K562 (cell line): ENCODE measurements around the gene GAB4. TPM values are rescaled to one million over a fixed set of nuclear protein-coding genes. Genes with fewer than 3 reads are reported as not detected.
"Not testable (repeated sequence)": the region's sequence is repeated elsewhere in the genome, so short reads cannot be mapped to it uniquely, and the experiment has no call there.

Source experiments
- ATAC-seq: fragments of 200-7000 bp; cut with Tn5 transposase; 3 replicates; pipeline ENCODE4 v1.9.1; 2020; ENCODE audit warnings: moderate library complexity
- BruUV-seq: library from RNA; stranded (reverse); fragments of 400-500 nt; replicated peaks from 2 replicates; lab custom pipeline; 2021; lab: Mats Ljungman, UMichigan
- CTCF ChIA-PET: fragments of 300-600 bp; formaldehyde crosslinking; extraction: SDS; loops from one replicate; lab custom pipeline; 2021; ENCODE audit warnings: low intra/inter-chr PET ratio; lab: Yijun Ruan, JAX
- POLR2A ChIA-PET: fragments of 300-600, 350-650 bp; sonication (Branson Sonifier 250); formaldehyde crosslinking; extraction: SDS; loops from one replicate; lab custom pipeline; 2021; ENCODE audit warnings: antibody characterized with exemption, inconsistent platforms; lab: Yijun Ruan, JAX
- DNase-seq, 4 experiments: peaks; one replicate each; pipeline versions ENCODE4 v3.0.0 to v3.0.0-alpha.2; 2011 to 2018; ENCODE audit warnings: low spot score in 3 of 4, mixed read lengths in 3 of 4; ENCODE audit errors: extremely low read depth in 1 of 4
- FAIRE-seq: peaks from 2 replicates; lab custom pipeline; 2011; peaks lifted over from hg19 to GRCh38; lab: Jason Lieb, UNC
- H2AFZ ChIP-seq: 2 replicates; pipeline ENCODE4 v1.6.0; 2011; ENCODE audit warnings: low read depth, low read length, control low read depth, inconsistent platforms
- H3K27ac ChIP-seq: fragments of 200-600 bp; 3 replicates; pipeline ENCODE4 v1.8.0; 2011; ENCODE audit warnings: low read depth, mild to moderate bottlenecking, control low read depth, inconsistent platforms, low read length, moderate library complexity, mixed read lengths; ENCODE audit errors: extremely low read depth
- H3K27me3 ChIP-seq, 2 experiments: fragments of 300-600 bp in 1 of 2; 2 replicates in 1 of 2; 3 replicates in 1 of 2; pipeline versions ENCODE4 v1.6.0 to v1.8.0; 2011; ENCODE audit warnings: inconsistent platforms in 2 of 2, low read length in 2 of 2, mild to moderate bottlenecking in 1 of 2, mixed read lengths in 1 of 2, moderate library complexity in 1 of 2; ENCODE audit not compliant: control insufficient read depth in 2 of 2, insufficient read depth in 2 of 2
- H3K36me3 ChIP-seq: fragments of 300-600 bp; 3 replicates; pipeline ENCODE4 v1.8.0; 2011; ENCODE audit warnings: mild to moderate bottlenecking, low read length, inconsistent platforms; ENCODE audit not compliant: control insufficient read depth, insufficient read depth
- H3K4me1 ChIP-seq, 2 experiments: fragments of 200-600 bp in 1 of 2; replicated peaks in 1 of 2; 2 replicates in 1 of 2; 3 replicates in 1 of 2; pipeline versions ENCODE4 v1.5.1 to v1.8.0; 2011; ENCODE audit warnings: inconsistent platforms in 2 of 2, low read length in 2 of 2, mild to moderate bottlenecking in 1 of 2, mixed read lengths in 1 of 2, moderate library complexity in 1 of 2; ENCODE audit not compliant: control insufficient read depth in 2 of 2, insufficient read depth in 2 of 2
- H3K4me2 ChIP-seq: 2 replicates; pipeline ENCODE4 v1.6.1; 2011; ENCODE audit warnings: low read length, control low read depth, inconsistent platforms, mixed read lengths; ENCODE audit not compliant: insufficient read depth
- H3K4me3 ChIP-seq: fragments of 200-600 bp; sonication (generic), shearing (Covaris generic); 2 replicates; pipeline ENCODE4 v1.5.1; 2016; ENCODE audit warnings: control low read depth, inconsistent platforms
- H3K79me2 ChIP-seq: fragments of 200-600 bp; 3 replicates; pipeline ENCODE4 v1.8.0; 2011; ENCODE audit warnings: low read length, inconsistent platforms; ENCODE audit not compliant: control insufficient read depth, insufficient read depth
- H3K9ac ChIP-seq, 2 experiments: 2 replicates each; pipeline versions ENCODE4 v1.6.0 to v1.6.1; 2011; ENCODE audit warnings: low read depth in 2 of 2, low read length in 2 of 2, control low read depth in 1 of 2, inconsistent platforms in 1 of 2, mild to moderate bottlenecking in 1 of 2, mixed read lengths in 1 of 2; ENCODE audit not compliant: insufficient read depth in 1 of 2
- H3K9me1 ChIP-seq: one replicate; pipeline ENCODE4 v1.6.0; 2011; ENCODE audit warnings: inconsistent platforms, mild to moderate bottlenecking, low read length, moderate library complexity; ENCODE audit not compliant: control insufficient read depth, insufficient read depth
- H3K9me3 ChIP-seq: replicated peaks from 2 replicates; pipeline ENCODE4 v1.5.1; 2011; ENCODE audit warnings: low read depth, low read length, inconsistent platforms; ENCODE audit not compliant: control insufficient read depth, insufficient read depth
- H4K20me1 ChIP-seq: replicated peaks from 2 replicates; pipeline ENCODE4 v1.6.1; 2011; ENCODE audit warnings: low read length, inconsistent platforms, mixed read lengths; ENCODE audit not compliant: control insufficient read depth, insufficient read depth
- CTBP1 ChIP-seq: fragments of 450-650 bp; IDR thresholded peaks from 2 replicates; pipeline ENCODE4 v1.6.1; 2016; ENCODE audit warnings: borderline replicate concordance
- EP400 ChIP-seq: fragments of 450-650 bp; IDR thresholded peaks from 2 replicates; pipeline ENCODE4 v1.6.1; 2017; ENCODE audit warnings: antibody characterized with exemption, mild to moderate bottlenecking, moderate library complexity
- FOXA3 ChIP-seq, 2 experiments: fragments of 450-650 bp in 1 of 2; sonication (generic) in 1 of 2; formaldehyde crosslinking; IDR thresholded peaks in 1 of 2; conservative IDR thresholded peaks in 1 of 2; 2 replicates each; pipeline versions ENCODE4 v1.4.0 to v1.8.0; 2020 to 2022; ENCODE audit warnings: mild to moderate bottlenecking in 2 of 2, missing genetic modification reagents in 1 of 2
- YY1 ChIP-seq, 3 experiments: IDR thresholded peaks; 2 replicates each; pipeline ENCODE4 v1.6.1; 2011; ENCODE audit warnings: low read length in 2 of 3, mild to moderate bottlenecking in 2 of 3, moderate library complexity in 2 of 3, borderline replicate concordance in 1 of 3, control low read depth in 1 of 3, low read depth in 1 of 3; ENCODE audit not compliant: insufficient read depth in 3 of 3, insufficient replicate concordance in 2 of 3, control insufficient read depth in 1 of 3, insufficient read length in 1 of 3; ENCODE audit errors: extremely low read depth in 1 of 3
- WGBS: fragments of 100-300 bp; shearing (Covaris generic); methylation state at CpG from one replicate; pipeline ENCODE4 v1.1.6; 2016; ENCODE audit warnings: low coverage, mixed read lengths; ENCODE audit not compliant: insufficient coverage; ENCODE audit errors: missing lambda C conversion rate; 5-methylcytosine and 5-hydroxymethylcytosine counted together
- in situ Hi-C: fragments of 300-500 bp; cut with MboI; formaldehyde crosslinking; loops from 4 replicates; pipeline ENCODE4 v1.15.0; 2018; ENCODE audit warnings: inconsistent platforms, mixed read lengths
- intact Hi-C: fragments of 100-400 bp; cut with micrococcal nuclease; formaldehyde crosslinking; loops from 2 replicates; pipeline ENCODE4 v1.14.2; 2022
- polyA plus RNA-seq, 8 experiments: library from polyadenylated mRNA; depleted of rRNA in 4 of 8; stranded (reverse) in 5 of 8; unstranded in 3 of 8; fragments of >200 nt; fragmentation: Nextera tagmentation in 2 of 8; fragmentation: Illumina TruSeq in 1 of 8; extraction: Ambion mirVana in 2 of 8; extraction: Trizol in 1 of 8; gene quantifications; 2 replicates each; pipeline versions ENCODE4 v1.2.1 to v1.2.3, GENCODE V29; 2011 to 2014; ENCODE audit warnings: inconsistent platforms in 1 of 8, missing spikeins in 1 of 8
- total RNA-seq, 7 experiments: library from RNA; depleted of rRNA in 6 of 7; stranded (reverse); fragments of >200 nt in 6 of 7; fragmentation: Illumina TruSeq in 2 of 7; extraction: Trizol in 2 of 7; gene quantifications; 2 replicates each; pipeline versions ENCODE4 v1.2.1 to v1.2.3, GENCODE V29; 2011 to 2021; ENCODE audit warnings: low replicate concordance in 1 of 7
- TF ChIP-seq, protein P1 (sequence below): fragments of 450-650 bp; IDR thresholded peaks from 2 replicates; pipeline ENCODE4 v1.6.1; 2016; ENCODE audit warnings: mild to moderate bottlenecking, moderate library complexity
- TF ChIP-seq, protein P2 (sequence below): sonication (generic); IDR thresholded peaks from 2 replicates; pipeline ENCODE4 v1.6.1; 2016

The GAB4 gene
- total and polyA plus RNA-seq, 9 of the 15 experiments (the other 6 are each of a cell fraction or from before 2014, with no cell fraction given) = 0.04 to 0.11 (median 0.04) TPM; not detected in 6

DNA sequence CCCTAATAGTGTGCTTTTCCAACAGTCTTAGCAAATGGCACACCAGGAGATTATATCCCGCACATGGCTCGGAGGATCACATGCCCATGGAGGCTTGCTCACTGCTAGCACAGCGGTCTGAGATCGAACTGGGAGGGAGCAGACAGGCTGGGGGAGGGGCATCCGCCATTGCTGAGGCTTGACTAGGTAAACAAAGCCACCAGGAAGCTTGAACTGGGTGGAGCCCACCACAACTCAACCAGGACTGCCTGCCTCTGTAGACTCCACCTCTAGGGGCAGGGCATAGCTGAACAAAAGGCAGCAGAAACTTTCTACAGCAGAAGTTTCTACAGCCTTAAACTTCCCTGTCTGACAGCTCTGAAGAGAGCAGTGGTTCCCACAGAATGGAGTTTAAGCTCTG is 16.4 kb upstream of the GAB4 start:
- H3K9me3 ChIP-seq, H3K79me2 ChIP-seq, intact Hi-C loops, POLR2A ChIA-PET, H3K27me3 ChIP-seq, CTCF ChIA-PET, H4K20me1 ChIP-seq, FAIRE-seq, H3K27ac ChIP-seq, H3K9me1 ChIP-seq, H3K36me3 ChIP-seq, H3K4me3 ChIP-seq, H3K4me1 ChIP-seq, BruUV-seq, in situ Hi-C loops, H3K9ac ChIP-seq: not testable (repeated sequence)
- peak; percentile 78 for ATAC-seq
- WGBS = 3% methylated on average over 5 of the region's 5 CpGs
- H3K4me2 ChIP-seq = peak overlapping the region; percentile 52
- peak overlapping the region; percentile 77; the same call in 1 of the 2 replicates for H2AFZ ChIP-seq
- DNase-seq = peak in 1 of 4 experiments; percentile 26
- TF ChIP-seq EP400 = 0 out of 2 replicates have a peak, but pooled peaks have one; percentile 27
- peak in 2 of 3 experiments; percentile 10 to 70 for TF ChIP-seq YY1 (IDR thresholded peaks at IDR 0.05; ENCODE audit: borderline replicate concordance in 1 of 3, control insufficient read depth in 1 of 3, extremely low read depth in 1 of 3, insufficient read depth in 3 of 3, insufficient read length in 1 of 3, insufficient replicate concordance in 2 of 3, low read depth in 1 of 3, low read length in 2 of 3)
- TF ChIP-seq, protein P1, sequence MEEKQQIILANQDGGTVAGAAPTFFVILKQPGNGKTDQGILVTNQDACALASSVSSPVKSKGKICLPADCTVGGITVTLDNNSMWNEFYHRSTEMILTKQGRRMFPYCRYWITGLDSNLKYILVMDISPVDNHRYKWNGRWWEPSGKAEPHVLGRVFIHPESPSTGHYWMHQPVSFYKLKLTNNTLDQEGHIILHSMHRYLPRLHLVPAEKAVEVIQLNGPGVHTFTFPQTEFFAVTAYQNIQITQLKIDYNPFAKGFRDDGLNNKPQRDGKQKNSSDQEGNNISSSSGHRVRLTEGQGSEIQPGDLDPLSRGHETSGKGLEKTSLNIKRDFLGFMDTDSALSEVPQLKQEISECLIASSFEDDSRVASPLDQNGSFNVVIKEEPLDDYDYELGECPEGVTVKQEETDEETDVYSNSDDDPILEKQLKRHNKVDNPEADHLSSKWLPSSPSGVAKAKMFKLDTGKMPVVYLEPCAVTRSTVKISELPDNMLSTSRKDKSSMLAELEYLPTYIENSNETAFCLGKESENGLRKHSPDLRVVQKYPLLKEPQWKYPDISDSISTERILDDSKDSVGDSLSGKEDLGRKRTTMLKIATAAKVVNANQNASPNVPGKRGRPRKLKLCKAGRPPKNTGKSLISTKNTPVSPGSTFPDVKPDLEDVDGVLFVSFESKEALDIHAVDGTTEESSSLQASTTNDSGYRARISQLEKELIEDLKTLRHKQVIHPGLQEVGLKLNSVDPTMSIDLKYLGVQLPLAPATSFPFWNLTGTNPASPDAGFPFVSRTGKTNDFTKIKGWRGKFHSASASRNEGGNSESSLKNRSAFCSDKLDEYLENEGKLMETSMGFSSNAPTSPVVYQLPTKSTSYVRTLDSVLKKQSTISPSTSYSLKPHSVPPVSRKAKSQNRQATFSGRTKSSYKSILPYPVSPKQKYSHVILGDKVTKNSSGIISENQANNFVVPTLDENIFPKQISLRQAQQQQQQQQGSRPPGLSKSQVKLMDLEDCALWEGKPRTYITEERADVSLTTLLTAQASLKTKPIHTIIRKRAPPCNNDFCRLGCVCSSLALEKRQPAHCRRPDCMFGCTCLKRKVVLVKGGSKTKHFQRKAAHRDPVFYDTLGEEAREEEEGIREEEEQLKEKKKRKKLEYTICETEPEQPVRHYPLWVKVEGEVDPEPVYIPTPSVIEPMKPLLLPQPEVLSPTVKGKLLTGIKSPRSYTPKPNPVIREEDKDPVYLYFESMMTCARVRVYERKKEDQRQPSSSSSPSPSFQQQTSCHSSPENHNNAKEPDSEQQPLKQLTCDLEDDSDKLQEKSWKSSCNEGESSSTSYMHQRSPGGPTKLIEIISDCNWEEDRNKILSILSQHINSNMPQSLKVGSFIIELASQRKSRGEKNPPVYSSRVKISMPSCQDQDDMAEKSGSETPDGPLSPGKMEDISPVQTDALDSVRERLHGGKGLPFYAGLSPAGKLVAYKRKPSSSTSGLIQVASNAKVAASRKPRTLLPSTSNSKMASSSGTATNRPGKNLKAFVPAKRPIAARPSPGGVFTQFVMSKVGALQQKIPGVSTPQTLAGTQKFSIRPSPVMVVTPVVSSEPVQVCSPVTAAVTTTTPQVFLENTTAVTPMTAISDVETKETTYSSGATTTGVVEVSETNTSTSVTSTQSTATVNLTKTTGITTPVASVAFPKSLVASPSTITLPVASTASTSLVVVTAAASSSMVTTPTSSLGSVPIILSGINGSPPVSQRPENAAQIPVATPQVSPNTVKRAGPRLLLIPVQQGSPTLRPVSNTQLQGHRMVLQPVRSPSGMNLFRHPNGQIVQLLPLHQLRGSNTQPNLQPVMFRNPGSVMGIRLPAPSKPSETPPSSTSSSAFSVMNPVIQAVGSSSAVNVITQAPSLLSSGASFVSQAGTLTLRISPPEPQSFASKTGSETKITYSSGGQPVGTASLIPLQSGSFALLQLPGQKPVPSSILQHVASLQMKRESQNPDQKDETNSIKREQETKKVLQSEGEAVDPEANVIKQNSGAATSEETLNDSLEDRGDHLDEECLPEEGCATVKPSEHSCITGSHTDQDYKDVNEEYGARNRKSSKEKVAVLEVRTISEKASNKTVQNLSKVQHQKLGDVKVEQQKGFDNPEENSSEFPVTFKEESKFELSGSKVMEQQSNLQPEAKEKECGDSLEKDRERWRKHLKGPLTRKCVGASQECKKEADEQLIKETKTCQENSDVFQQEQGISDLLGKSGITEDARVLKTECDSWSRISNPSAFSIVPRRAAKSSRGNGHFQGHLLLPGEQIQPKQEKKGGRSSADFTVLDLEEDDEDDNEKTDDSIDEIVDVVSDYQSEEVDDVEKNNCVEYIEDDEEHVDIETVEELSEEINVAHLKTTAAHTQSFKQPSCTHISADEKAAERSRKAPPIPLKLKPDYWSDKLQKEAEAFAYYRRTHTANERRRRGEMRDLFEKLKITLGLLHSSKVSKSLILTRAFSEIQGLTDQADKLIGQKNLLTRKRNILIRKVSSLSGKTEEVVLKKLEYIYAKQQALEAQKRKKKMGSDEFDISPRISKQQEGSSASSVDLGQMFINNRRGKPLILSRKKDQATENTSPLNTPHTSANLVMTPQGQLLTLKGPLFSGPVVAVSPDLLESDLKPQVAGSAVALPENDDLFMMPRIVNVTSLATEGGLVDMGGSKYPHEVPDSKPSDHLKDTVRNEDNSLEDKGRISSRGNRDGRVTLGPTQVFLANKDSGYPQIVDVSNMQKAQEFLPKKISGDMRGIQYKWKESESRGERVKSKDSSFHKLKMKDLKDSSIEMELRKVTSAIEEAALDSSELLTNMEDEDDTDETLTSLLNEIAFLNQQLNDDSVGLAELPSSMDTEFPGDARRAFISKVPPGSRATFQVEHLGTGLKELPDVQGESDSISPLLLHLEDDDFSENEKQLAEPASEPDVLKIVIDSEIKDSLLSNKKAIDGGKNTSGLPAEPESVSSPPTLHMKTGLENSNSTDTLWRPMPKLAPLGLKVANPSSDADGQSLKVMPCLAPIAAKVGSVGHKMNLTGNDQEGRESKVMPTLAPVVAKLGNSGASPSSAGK = peak; percentile 23; the same call in 1 of the 2 replicates
- peak; percentile 23; the same call in 1 of the 2 replicates for TF ChIP-seq CTBP1
- TF ChIP-seq, protein P2, sequence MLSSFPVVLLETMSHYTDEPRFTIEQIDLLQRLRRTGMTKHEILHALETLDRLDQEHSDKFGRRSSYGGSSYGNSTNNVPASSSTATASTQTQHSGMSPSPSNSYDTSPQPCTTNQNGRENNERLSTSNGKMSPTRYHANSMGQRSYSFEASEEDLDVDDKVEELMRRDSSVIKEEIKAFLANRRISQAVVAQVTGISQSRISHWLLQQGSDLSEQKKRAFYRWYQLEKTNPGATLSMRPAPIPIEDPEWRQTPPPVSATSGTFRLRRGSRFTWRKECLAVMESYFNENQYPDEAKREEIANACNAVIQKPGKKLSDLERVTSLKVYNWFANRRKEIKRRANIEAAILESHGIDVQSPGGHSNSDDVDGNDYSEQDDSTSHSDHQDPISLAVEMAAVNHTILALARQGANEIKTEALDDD = 0 out of 2 replicates have a peak, but pooled peaks have one; percentile 18
- peak in 1 of 2 experiments; percentile 41; a peak in 2 of 4 replicates for TF ChIP-seq FOXA3 (CRISPR knock-in tag; conservative IDR thresholded peaks at IDR 0.05 in 1 of 2, IDR thresholded peaks at IDR 0.05 in 1 of 2)
